ENCODE data around the gene ELL. TPM values are rescaled to one million over a fixed set of nuclear protein-coding genes. Genes with fewer than 3 reads are reported as not detected.

Gene ELL
- total RNA-seq, 1 donor from 2014 or later, result 11.6 TPM

DNA sequence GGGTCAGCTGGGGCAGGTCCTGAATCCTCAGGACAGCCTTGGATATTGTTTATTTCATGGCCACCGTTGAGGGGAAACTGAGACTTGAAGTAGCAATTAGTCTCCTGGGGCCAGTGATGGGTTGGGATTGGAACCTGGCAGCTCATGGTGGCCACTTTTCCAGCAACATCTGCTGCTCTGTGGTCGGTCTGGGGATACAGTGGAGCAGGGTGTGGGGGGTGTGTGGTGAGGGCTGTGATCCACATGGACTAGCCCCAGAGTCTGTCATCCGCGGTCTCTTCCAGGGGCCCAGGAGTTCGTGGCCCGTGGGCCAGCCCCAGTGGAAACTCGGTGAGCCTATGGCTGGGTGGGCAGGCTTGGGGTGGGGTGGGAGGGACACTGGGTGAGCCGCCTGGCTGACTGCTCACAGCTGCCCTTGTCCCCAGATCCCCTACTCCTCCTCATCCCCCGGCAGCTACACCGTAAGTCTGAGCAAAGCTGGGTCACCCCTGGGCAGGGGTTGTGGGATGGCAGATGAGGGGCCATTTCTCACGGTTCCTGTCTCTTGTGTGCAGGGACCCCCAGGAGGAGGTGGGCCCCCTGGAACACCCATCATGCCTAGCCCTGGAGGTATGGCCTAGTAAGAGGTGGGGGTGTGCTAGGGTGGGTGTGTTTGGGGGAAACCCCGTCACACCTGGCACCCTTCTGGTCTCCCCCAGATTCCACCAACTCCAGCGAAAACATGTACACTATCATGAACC, 89.4 kb downstream of the ELL start:
- Mint-ChIP-seq H3K9me3 (ENCODE audit: unreplicated experiment) (peaks cover 8% of the 10 kb centered on the region), H3K4me1 (ENCODE audit: low read depth, unreplicated experiment) (peaks cover 7% of the 10 kb centered on the region), H3K27me3 (ENCODE audit: unreplicated experiment) (peaks cover 10% of the 10 kb centered on the region), H3K4me3 (ENCODE audit: unreplicated experiment) (no peak overlapping the region), H3K27ac (ENCODE audit: unreplicated experiment) (no peak overlapping the region), H3K36me3 (ENCODE audit: unreplicated experiment) (no peaks in the 10 kb centered on the region)
- DNase-seq, result no peak
- no peak for TF ChIP-seq CTCF (IDR thresholded peaks at IDR 0.05; ENCODE audit: partially characterized antibody, unreplicated experiment)

GRCh38 chr19:18431351-18432197, 90.3 kb downstream of the ELL start:
- Mint-ChIP-seq H3K9me3 (ENCODE audit: unreplicated experiment) (peaks cover 8% of the 10 kb centered on the region), H3K27me3 (ENCODE audit: unreplicated experiment) (peaks cover 10% of the 10 kb centered on the region), H3K4me3 (ENCODE audit: unreplicated experiment) (no peak overlapping the region), H3K4me1 (ENCODE audit: low read depth, unreplicated experiment) (peaks cover 7% of the 10 kb centered on the region), H3K27ac (ENCODE audit: unreplicated experiment) (no peak overlapping the region), H3K36me3 (ENCODE audit: unreplicated experiment) (no peaks in the 10 kb centered on the region)
- DNase-seq, result peak; percentile 32
- TF ChIP-seq CTCF (IDR thresholded peaks at IDR 0.05; ENCODE audit: partially characterized antibody, unreplicated experiment), result no peak

GRCh38 chr19:18430417-18431144, 91.3 kb downstream of the ELL start:
- peaks cover 5% of the 10 kb centered on the region for H3K9me3 Mint-ChIP-seq (ENCODE audit: unreplicated experiment)
- H3K4me3 Mint-ChIP-seq (ENCODE audit: unreplicated experiment), result peak overlapping the region; percentile 67
- no peaks in the 10 kb centered on the region for H3K36me3 Mint-ChIP-seq (ENCODE audit: unreplicated experiment)
- H3K27ac Mint-ChIP-seq (ENCODE audit: unreplicated experiment), result peak overlapping the region; percentile 80
- peaks cover 7% of the 10 kb centered on the region for H3K4me1 Mint-ChIP-seq (ENCODE audit: low read depth, unreplicated experiment)
- no peak for DNase-seq
- H3K27me3 Mint-ChIP-seq (ENCODE audit: unreplicated experiment), result peaks cover 4% of the 10 kb centered on the region
- TF ChIP-seq CTCF (IDR thresholded peaks at IDR 0.05; ENCODE audit: partially characterized antibody, unreplicated experiment), result no peak

- Mint-ChIP-seq H3K4me1 (ENCODE audit: low read depth, unreplicated experiment) (peaks cover 9% of the 10 kb centered on the region), H3K9me3 (ENCODE audit: unreplicated experiment) (peaks cover 5% of the 10 kb centered on the region), H3K27ac (ENCODE audit: unreplicated experiment) (peak overlapping the region; percentile 48), H3K4me3 (ENCODE audit: unreplicated experiment) (peak overlapping the region; percentile 20), H3K36me3 (ENCODE audit: unreplicated experiment) (no peaks in the 10 kb centered on the region), H3K27me3 (ENCODE audit: unreplicated experiment) (peaks cover 6% of the 10 kb centered on the region)
- no peak for TF ChIP-seq CTCF (IDR thresholded peaks at IDR 0.05; ENCODE audit: partially characterized antibody, unreplicated experiment)
- DNase-seq, result no peak
Measured at GRCh38 chr19:18429717-18430416, 92.0 kb downstream of the ELL start.

Data from glutamatergic neuron (in vitro differentiated cells).